PC-3 (cell line): ENCODE measurements around the gene ZEB1.

Source experiments
- CTCF ChIP-seq: fragments of 300-600 bp; sonication (generic); conservative IDR thresholded peaks from 2 replicates; pipeline ENCODE4 v1.5.1; 2017; ENCODE audit warnings: antibody characterized with exemption, low read depth, mild to moderate bottlenecking, low read length
- EZH2 ChIP-seq: fragments of 300-600 bp; sonication (generic); IDR thresholded peaks from one replicate; pipeline ENCODE4 v1.6.1; 2017; ENCODE audit warnings: antibody characterized with exemption, mild to moderate bottlenecking, low read length; ENCODE audit not compliant: unreplicated experiment

DNA sequence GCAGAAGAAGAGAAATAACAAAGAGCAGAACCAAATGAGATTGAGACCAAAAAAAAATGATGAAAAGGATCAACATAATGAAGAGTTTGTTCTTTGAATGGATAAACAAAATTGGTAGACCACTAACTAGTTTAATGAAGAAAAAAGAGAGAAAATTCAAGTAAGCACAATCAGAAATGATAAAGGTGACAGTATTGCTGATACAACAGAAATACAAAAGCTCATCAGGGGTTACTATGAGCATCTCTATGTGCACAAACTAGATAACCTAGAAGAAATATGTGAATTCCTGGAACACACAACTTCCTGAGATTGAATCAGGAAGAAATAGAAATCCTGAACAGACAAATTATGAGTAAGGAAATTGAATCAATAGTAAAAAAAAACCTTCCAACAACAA lies 157.1 kb downstream of the ZEB1 start:
- no peak for TF ChIP-seq CTCF
- TF ChIP-seq EZH2, result no peak
